ENCODE results near the gene BAZ1B.

The BAZ1B gene

DNA sequence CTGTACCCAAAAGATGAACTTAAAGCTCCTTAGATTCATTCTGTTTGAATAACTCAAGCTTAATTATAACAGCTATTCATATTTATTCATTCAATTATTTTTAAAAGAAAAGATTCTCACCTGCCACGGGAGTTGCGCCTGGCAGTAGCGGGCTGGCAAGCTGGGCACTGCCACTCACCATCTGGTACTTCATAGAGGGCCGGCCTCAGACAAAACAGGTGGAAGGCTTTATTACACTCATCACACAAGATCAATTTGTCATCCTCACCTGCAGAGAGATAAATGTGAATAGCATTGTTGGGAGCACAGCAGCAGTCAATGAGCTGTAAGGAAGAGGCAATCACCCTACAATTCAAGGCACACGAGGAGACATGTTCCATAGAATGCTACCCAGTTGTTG lies 72.7 kb downstream of the BAZ1B start:
- Histone ChIP-seq H3K4me1 (ENCODE audit: control insufficient read depth in 5 of 5, insufficient read depth in 5 of 5, low read length in 5 of 5) (peaks cover 0 to 19% (median 10%) of the 10 kb centered on the region in 5 donors), H3K36me3 (ENCODE audit: control insufficient read depth in 5 of 5, insufficient read depth in 5 of 5, low read length in 5 of 5) (peaks cover 34 to 78% (median 76%) of the 10 kb centered on the region in 5 donors), H3K9ac (ENCODE audit: low read length in 5 of 5) (no peak overlapping the region), H3K27ac (ENCODE audit: low read depth, low read length) (no peak overlapping the region), H3K27me3 (ENCODE audit: control insufficient read depth in 5 of 5, insufficient read depth in 4 of 5, low read length in 5 of 5) (no peaks in the 10 kb centered on the region), H3K4me3 (ENCODE audit: low read depth in 1 of 5, low read length in 5 of 5) (no peak overlapping the region), H3K9me3 (ENCODE audit: control insufficient read depth in 5 of 5, low read length in 5 of 5) (no peaks in the 10 kb centered on the region)

DNA sequence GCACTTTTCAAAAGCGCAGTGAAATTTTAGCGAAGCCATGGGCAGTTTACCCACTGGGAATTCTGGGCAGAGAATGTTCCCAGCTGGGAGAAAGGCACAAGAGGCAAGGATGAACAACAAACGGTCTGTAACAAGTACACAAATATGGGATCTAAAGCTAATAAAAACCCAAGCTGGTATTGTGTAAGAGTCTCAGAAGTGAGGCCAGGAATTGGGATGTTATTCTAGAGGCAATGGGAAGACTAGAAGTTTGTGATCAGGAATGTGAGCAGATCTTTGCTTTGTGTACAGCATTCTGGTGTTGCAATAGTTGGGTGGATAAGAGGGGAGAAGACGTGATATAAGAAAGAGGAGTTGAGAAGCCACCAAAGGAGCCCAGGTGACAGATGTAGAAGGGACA lies 73.5 kb downstream of the BAZ1B start:
- H3K9ac ChIP-seq (ENCODE audit: low read length in 5 of 5): no peak overlapping the region
- peaks cover 0 to 19% (median 12%) of the 10 kb centered on the region in 5 donors for H3K4me1 ChIP-seq (ENCODE audit: control insufficient read depth in 5 of 5, insufficient read depth in 5 of 5, low read length in 5 of 5)
- H3K9me3 ChIP-seq (ENCODE audit: control insufficient read depth in 5 of 5, low read length in 5 of 5): no peaks in the 10 kb centered on the region
- no peak overlapping the region for H3K4me3 ChIP-seq (ENCODE audit: low read depth in 1 of 5, low read length in 5 of 5)
- no peaks in the 10 kb centered on the region for H3K27me3 ChIP-seq (ENCODE audit: control insufficient read depth in 5 of 5, insufficient read depth in 4 of 5, low read length in 5 of 5)
- peaks cover 31 to 82% (median 80%) of the 10 kb centered on the region in 5 donors for H3K36me3 ChIP-seq (ENCODE audit: control insufficient read depth in 5 of 5, insufficient read depth in 5 of 5, low read length in 5 of 5)
- no peak overlapping the region for H3K27ac ChIP-seq (ENCODE audit: low read depth, low read length)

DNA sequence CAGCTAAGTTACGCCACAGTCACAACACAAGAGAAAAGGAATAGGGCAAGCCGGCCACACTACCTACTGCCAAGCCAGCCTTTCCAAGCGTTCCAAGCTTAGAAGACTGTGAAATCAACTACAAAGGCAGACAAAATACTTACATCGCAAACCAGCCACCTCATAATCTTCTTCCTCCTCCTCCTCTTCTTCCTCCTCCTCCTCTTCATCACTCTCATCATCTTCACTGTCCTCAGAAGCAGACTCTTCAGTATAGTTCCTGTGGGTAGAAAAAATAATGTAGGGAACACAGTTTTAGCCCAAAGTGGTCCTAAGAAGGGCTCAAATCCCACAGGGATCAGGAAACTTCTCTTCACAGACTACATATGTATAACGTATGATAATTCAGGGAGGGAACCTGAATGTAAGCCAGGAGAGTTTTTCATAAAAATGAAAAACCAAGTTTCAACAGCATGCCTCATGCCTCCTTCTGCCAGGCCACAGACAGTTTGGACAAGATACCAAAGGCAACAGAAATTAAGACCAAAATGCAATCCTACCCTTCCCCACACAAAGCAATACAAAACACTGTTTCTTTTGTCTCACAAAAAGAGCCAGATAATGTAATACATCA lies 74.9 kb downstream of the BAZ1B start:
- Histone ChIP-seq H3K4me1 (ENCODE audit: control insufficient read depth in 5 of 5, insufficient read depth in 5 of 5, low read length in 5 of 5) (peaks cover 0 to 19% (median 12%) of the 10 kb centered on the region in 5 donors), H3K27ac (ENCODE audit: low read depth, low read length) (no peak overlapping the region), H3K36me3 (ENCODE audit: control insufficient read depth in 5 of 5, insufficient read depth in 5 of 5, low read length in 5 of 5) (peaks cover 25 to 91% (median 88%) of the 10 kb centered on the region in 5 donors), H3K27me3 (ENCODE audit: control insufficient read depth in 5 of 5, insufficient read depth in 4 of 5, low read length in 5 of 5) (no peaks in the 10 kb centered on the region), H3K4me3 (ENCODE audit: low read depth in 1 of 5, low read length in 5 of 5) (no peak overlapping the region), H3K9ac (ENCODE audit: low read length in 5 of 5) (no peak overlapping the region), H3K9me3 (ENCODE audit: control insufficient read depth in 5 of 5, low read length in 5 of 5) (no peaks in the 10 kb centered on the region)

DNA sequence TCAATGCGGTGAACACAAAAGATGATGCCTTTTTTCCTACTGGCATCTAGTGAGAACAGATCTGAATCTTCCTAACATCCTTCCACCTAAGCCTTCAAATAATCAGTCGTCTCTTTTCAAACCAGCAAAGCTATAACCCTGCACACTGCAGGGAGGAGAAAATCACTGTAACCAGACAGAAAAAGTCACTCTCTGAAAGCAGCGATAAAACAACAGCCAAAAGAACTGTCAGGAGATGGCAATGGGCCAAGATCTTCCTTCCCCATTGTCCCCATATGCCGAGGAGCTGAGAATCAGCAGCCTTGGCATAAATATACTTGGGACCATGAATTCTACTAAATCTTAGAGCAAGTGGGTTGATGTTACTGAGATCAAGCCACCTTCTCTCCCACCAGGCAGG lies 75.4 kb downstream of the BAZ1B start:
- peaks cover 25 to 94% (median 93%) of the 10 kb centered on the region in 5 donors for H3K36me3 ChIP-seq (ENCODE audit: control insufficient read depth in 5 of 5, insufficient read depth in 5 of 5, low read length in 5 of 5)

DNA sequence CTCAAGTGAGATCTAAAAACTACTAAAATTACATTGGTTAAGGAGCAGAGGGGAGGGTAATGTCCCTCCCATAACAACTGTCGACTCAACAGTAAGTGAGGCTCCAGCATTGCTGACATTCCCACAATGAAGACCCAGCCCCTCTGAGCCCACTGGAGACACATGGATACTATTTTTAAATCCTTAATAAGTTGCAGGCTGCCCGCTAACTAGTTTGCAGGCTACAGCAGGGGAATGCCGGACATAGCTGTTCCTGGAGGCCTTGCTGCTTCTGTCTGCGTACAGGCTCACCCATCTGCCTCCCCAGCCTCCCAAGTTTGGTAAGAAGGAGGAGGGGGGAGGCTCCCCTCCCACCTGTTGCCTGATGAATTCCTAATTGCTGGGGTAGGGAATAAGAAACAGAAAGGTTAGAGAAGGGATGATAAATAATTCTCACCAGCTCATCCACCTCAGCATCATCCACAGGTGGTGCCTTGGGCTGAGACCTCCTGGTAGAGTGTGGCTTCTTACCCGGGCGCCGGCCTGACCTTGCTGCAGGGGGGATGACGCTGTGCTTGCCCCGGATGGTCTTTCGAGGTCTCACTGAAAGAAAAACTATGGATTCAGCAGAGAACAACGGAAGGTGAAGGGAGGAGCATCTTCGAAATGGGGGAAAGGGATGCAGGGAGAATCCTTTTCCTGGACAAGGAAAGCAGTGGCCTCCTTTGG lies 78.4 kb downstream of the BAZ1B start:
- Histone ChIP-seq H3K27ac (ENCODE audit: low read depth, low read length) (no peak overlapping the region), H3K9ac (ENCODE audit: low read length in 5 of 5) (no peak overlapping the region), H3K4me1 (ENCODE audit: control insufficient read depth in 5 of 5, insufficient read depth in 5 of 5, low read length in 5 of 5) (peaks cover 0 to 16% (median 12%) of the 10 kb centered on the region in 5 donors), H3K27me3 (ENCODE audit: control insufficient read depth in 5 of 5, insufficient read depth in 4 of 5, low read length in 5 of 5) (no peaks in the 10 kb centered on the region), H3K9me3 (ENCODE audit: control insufficient read depth in 5 of 5, low read length in 5 of 5) (no peaks in the 10 kb centered on the region), H3K36me3 (ENCODE audit: control insufficient read depth in 5 of 5, insufficient read depth in 5 of 5, low read length in 5 of 5) (peaks cover 22 to 100% (median 93%) of the 10 kb centered on the region in 5 donors), H3K4me3 (ENCODE audit: low read depth in 1 of 5, low read length in 5 of 5) (no peak overlapping the region)

More for the DNA sequence above, 75.4 kb downstream of the BAZ1B start:
- H3K4me1 ChIP-seq (ENCODE audit: control insufficient read depth in 5 of 5, insufficient read depth in 5 of 5, low read length in 5 of 5): peaks cover 0 to 19% (median 12%) of the 10 kb centered on the region in 5 donors
- H3K4me3 ChIP-seq (ENCODE audit: low read depth in 1 of 5, low read length in 5 of 5): no peak overlapping the region
- H3K9me3 ChIP-seq (ENCODE audit: control insufficient read depth in 5 of 5, low read length in 5 of 5): no peaks in the 10 kb centered on the region
- H3K9ac ChIP-seq (ENCODE audit: low read length in 5 of 5): no peak overlapping the region
- H3K27me3 ChIP-seq (ENCODE audit: control insufficient read depth in 5 of 5, insufficient read depth in 4 of 5, low read length in 5 of 5): no peaks in the 10 kb centered on the region
- no peak overlapping the region for H3K27ac ChIP-seq (ENCODE audit: low read depth, low read length)

DNA sequence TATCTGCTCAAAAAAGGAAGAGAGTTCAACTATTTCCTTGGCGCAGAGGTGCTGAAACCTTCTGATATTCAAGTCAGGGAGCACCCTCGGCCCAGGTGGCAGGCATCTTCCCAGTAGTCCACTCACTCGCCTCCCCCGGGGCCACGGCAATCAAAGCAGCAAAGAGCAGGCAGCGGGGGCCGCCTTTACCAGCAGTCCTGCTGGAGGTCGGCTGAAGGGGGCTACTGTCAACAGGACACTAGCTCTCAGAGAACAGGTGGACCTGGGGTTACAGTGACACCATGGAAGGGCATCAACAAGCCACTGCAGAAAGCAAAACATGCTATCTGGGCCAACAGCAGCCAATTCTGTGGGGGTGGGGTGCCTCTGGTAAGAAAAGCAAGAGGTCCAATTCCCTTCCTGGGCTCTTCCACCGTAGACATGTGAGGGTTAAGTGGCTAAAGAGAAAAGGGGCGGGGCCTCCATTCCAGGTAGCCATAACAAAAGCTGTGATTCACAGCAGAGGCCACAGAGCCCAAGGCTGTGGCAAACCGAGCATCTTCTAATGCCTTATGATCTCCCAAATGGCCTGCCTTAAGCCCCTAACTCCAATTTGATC lies 79.1 kb downstream of the BAZ1B start:
- Histone ChIP-seq H3K27me3 (ENCODE audit: control insufficient read depth in 5 of 5, insufficient read depth in 4 of 5, low read length in 5 of 5) (no peaks in the 10 kb centered on the region), H3K4me1 (ENCODE audit: control insufficient read depth in 5 of 5, insufficient read depth in 5 of 5, low read length in 5 of 5) (peaks cover 0 to 15% (median 12%) of the 10 kb centered on the region in 5 donors), H3K27ac (ENCODE audit: low read depth, low read length) (no peak overlapping the region), H3K4me3 (ENCODE audit: low read depth in 1 of 5, low read length in 5 of 5) (no peak overlapping the region), H3K9me3 (ENCODE audit: control insufficient read depth in 5 of 5, low read length in 5 of 5) (no peaks in the 10 kb centered on the region), H3K9ac (ENCODE audit: low read length in 5 of 5) (no peak overlapping the region), H3K36me3 (ENCODE audit: control insufficient read depth in 5 of 5, insufficient read depth in 5 of 5, low read length in 5 of 5) (peaks cover 17 to 94% (median 88%) of the 10 kb centered on the region in 5 donors)

DNA sequence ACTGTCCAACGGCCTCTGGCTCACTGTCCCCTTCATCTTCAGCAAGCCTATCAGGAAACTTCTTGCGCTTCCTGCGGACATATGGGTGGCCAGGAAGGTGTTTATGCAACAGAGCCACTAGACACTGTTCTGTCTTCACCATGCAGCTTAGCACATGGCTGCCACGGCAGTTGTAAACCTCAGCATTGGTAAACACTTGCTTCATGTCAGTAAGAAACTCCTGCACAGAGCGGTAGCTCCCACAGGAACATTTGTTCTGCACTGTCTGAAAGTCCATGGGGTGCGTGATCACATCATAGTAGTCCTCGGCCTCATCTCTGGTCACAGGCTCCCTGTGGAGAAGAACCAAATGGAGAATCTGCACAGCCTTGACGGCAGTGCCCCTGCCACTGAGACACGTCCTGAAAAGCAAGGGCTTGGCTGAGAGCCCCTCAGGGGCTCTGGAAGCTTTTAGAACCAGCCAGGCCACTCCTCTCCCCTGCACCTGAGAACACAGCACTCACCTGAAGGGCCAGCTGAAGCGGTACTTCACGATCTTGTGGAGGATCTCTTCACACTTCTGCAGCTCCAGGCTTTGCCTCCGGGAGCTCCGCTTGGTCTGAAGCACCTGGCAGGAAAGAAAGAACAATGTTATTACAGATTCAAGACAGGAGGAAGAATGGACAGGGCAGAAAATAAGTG lies 79.7 kb downstream of the BAZ1B start:
- Histone ChIP-seq H3K27ac (ENCODE audit: low read depth, low read length) (no peak overlapping the region), H3K36me3 (ENCODE audit: control insufficient read depth in 5 of 5, insufficient read depth in 5 of 5, low read length in 5 of 5) (peaks cover 17 to 87% (median 81%) of the 10 kb centered on the region in 5 donors), H3K4me1 (ENCODE audit: control insufficient read depth in 5 of 5, insufficient read depth in 5 of 5, low read length in 5 of 5) (peaks cover 0 to 15% (median 13%) of the 10 kb centered on the region in 5 donors), H3K4me3 (ENCODE audit: low read depth in 1 of 5, low read length in 5 of 5) (no peak overlapping the region), H3K9me3 (ENCODE audit: control insufficient read depth in 5 of 5, low read length in 5 of 5) (no peaks in the 10 kb centered on the region), H3K9ac (ENCODE audit: low read length in 5 of 5) (no peak overlapping the region), H3K27me3 (ENCODE audit: control insufficient read depth in 5 of 5, insufficient read depth in 4 of 5, low read length in 5 of 5) (no peaks in the 10 kb centered on the region)

DNA sequence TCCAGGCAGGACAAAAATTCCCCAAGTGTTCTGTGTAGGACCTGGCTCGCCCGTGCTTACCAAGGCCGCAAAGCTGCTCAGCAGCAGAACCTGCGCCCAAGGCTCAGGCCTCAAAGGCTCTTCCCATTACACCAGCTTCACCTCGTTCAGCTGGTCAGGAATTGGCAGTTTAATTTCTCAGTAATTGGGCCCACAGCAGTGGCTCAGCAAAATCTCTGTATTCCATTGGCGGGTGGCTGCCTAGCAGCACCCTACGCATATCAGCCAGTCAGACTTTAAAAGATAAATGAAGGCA lies 82.7 kb downstream of the BAZ1B start:
- Histone ChIP-seq H3K27ac (ENCODE audit: low read depth, low read length) (no peak overlapping the region), H3K9ac (ENCODE audit: low read length in 5 of 5) (no peak overlapping the region), H3K4me1 (ENCODE audit: control insufficient read depth in 5 of 5, insufficient read depth in 5 of 5, low read length in 5 of 5) (peaks cover 0 to 29% (median 11%) of the 10 kb centered on the region in 5 donors), H3K9me3 (ENCODE audit: control insufficient read depth in 5 of 5, low read length in 5 of 5) (peaks cover 0 to 7% (median 0%) of the 10 kb centered on the region in 5 donors), H3K27me3 (ENCODE audit: control insufficient read depth in 5 of 5, insufficient read depth in 4 of 5, low read length in 5 of 5) (no peaks in the 10 kb centered on the region), H3K36me3 (ENCODE audit: control insufficient read depth in 5 of 5, insufficient read depth in 5 of 5, low read length in 5 of 5) (peaks cover 0 to 58% (median 53%) of the 10 kb centered on the region in 5 donors), H3K4me3 (ENCODE audit: low read depth in 1 of 5, low read length in 5 of 5) (no peak overlapping the region)

DNA sequence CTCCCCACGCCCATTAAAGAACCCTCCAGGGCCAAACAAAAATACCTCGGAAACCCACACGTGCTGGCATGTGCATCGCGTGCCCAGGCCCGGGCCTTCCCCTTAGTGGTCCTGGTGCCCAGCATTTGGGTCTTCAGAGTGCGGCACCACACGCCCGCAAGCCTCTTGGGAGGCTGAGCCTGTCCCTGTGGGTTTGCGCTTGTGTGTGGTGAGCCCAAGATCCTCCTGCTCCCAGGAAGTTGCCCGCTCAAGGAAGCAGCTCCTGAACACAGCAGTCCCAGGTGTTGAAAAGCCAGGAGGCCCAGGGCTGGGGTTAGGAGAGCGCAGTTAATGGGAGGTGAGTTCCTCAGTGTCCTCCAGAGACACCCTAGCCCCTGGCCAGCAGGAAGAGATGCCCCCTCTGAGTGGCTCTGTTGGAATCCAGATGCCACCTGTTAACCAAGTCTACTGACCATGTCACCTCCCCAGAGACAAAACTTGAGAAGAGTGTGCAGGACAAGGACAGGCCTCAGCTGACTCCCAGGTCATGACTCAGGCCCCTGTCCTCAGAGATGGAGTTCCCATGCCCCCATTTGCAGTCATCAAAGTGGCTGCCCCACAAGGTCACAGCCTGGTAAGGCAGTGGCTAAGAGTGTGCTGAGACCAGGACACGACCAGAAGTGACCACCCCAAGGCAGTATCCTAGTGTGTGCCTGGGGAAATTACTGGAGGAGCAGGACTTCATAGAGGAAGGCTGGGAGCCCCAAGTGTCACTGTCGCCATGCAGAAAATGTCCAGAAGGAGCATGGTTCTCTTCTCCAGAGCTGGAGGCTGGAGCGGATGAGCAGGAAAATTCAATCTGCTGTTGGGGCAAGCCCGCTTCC lies 83.3 kb downstream of the BAZ1B start:
- peaks cover 0 to 11% (median 0%) of the 10 kb centered on the region in 5 donors for H3K9me3 ChIP-seq (ENCODE audit: control insufficient read depth in 5 of 5, low read length in 5 of 5)
- peaks cover 0 to 52% (median 48%) of the 10 kb centered on the region in 5 donors for H3K36me3 ChIP-seq (ENCODE audit: control insufficient read depth in 5 of 5, insufficient read depth in 5 of 5, low read length in 5 of 5)
- no peak overlapping the region for H3K27ac ChIP-seq (ENCODE audit: low read depth, low read length)
- peaks cover 0 to 31% (median 14%) of the 10 kb centered on the region in 5 donors for H3K4me1 ChIP-seq (ENCODE audit: control insufficient read depth in 5 of 5, insufficient read depth in 5 of 5, low read length in 5 of 5)
- H3K9ac ChIP-seq (ENCODE audit: low read length in 5 of 5): peak overlapping the region in 1 of 5 donors; percentile 8
- H3K27me3 ChIP-seq (ENCODE audit: control insufficient read depth in 5 of 5, insufficient read depth in 4 of 5, low read length in 5 of 5): peaks cover 0 to 4% (median 0%) of the 10 kb centered on the region in 5 donors
- no peak overlapping the region for H3K4me3 ChIP-seq (ENCODE audit: low read depth in 1 of 5, low read length in 5 of 5)

All from subcutaneous abdominal adipose tissue (tissue), 5 donors.